HCT116 (cell line): ENCODE results near the gene CACNG3. TPM values are rescaled to one million over a fixed set of nuclear protein-coding genes. Genes with fewer than 3 reads are reported as not detected.

ENCODE experiments used
- ATAC-seq: fragments of 200-7000 bp; cut with Tn5 transposase; 2 replicates; pipeline ENCODE4 v1.9.1; 2020; ENCODE audit warnings: mild to moderate bottlenecking, moderate library complexity
- BruUV-seq: library from RNA; stranded (reverse); fragments of 400-500 nt; replicated peaks from 2 replicates; lab custom pipeline; 2021; lab: Mats Ljungman, UMichigan
- CTCF ChIA-PET: fragments of 300-600 bp; sonication (Branson Sonifier 250); formaldehyde crosslinking; loops from one replicate; lab custom pipeline; 2021; ENCODE audit warnings: antibody characterized with exemption; lab: Charles Lee
- POLR2A ChIA-PET: fragments of 300-600, 350-600 bp; sonication (Branson Sonifier 250); formaldehyde crosslinking; loops from one replicate; lab custom pipeline; 2021; ENCODE audit warnings: antibody characterized with exemption; lab: Charles Lee
- RAD21 ChIA-PET, 2 experiments: fragments of 300-600 bp; sonication (Branson Sonifier 250); formaldehyde crosslinking; loops; one replicate each; lab custom pipeline; 2023; ENCODE audit warnings: low total read pairs in 2 of 2; ENCODE audit not compliant: uncharacterized antibody in 2 of 2, unreplicated experiment in 2 of 2, low non-redundant PET in 1 of 2; lab: Charles Lee
- DNase-seq: peaks from one replicate; pipeline ENCODE4 v3.0.0-alpha.2; 2010; ENCODE audit warnings: low read depth, low spot score
- H2AFZ ChIP-seq: fragments of 200-600 bp; shearing (Covaris generic), sonication (generic); 2 replicates; pipeline ENCODE4 v1.6.1; 2017; ENCODE audit warnings: low read depth, mixed run types, mixed read lengths, antibody characterized with exemption, low read length; ENCODE audit not compliant: poor library complexity, severe bottlenecking
- H3K27ac ChIP-seq: 2 replicates; pipeline ENCODE4 v1.5.1; 2012; ENCODE audit warnings: low read depth, low read length
- H3K27me3 ChIP-seq: fragments of 200-600 bp; sonication (generic); 2 replicates; pipeline ENCODE4 v1.6.1; 2016; ENCODE audit warnings: mixed run types, low read length, mixed read lengths; ENCODE audit not compliant: insufficient read depth
- H3K36me3 ChIP-seq, 2 experiments: fragments of 200-500 bp in 1 of 2; fragments of 200-600 bp in 1 of 2; sonication (Bioruptor generic) in 1 of 2; sonication (generic) in 1 of 2; 2 replicates each; pipeline versions ENCODE4 v1.5.1 to v1.6.1; 2014 to 2016; ENCODE audit warnings: low read length in 2 of 2, inconsistent platforms in 1 of 2, mixed read lengths in 1 of 2, mixed run types in 1 of 2; ENCODE audit not compliant: insufficient read depth in 2 of 2, control insufficient read depth in 1 of 2
- H3K4me1 ChIP-seq, 2 experiments: fragments of 200-600 bp in 1 of 2; sonication (generic) in 1 of 2; 2 replicates each; pipeline versions ENCODE4 v1.5.1 to v1.6.1; 2012 to 2017; ENCODE audit warnings: low read length in 2 of 2, inconsistent platforms in 1 of 2, mild to moderate bottlenecking in 1 of 2, mixed read lengths in 1 of 2, mixed run types in 1 of 2, moderate library complexity in 1 of 2; ENCODE audit not compliant: insufficient read depth in 2 of 2, control insufficient read depth in 1 of 2
- H3K4me2 ChIP-seq: fragments of 200-600 bp; sonication (generic); 2 replicates; pipeline ENCODE4 v1.6.1; 2017; ENCODE audit warnings: mixed run types, low read length, mixed read lengths
- H3K4me3 ChIP-seq, 2 experiments: fragments of 200-600 bp in 1 of 2; sonication (generic) in 1 of 2; replicated peaks in 1 of 2; 2 replicates each; pipeline ENCODE4 v1.5.1; 2011 to 2016; ENCODE audit warnings: low read length in 2 of 2, control low read depth in 1 of 2, low read depth in 1 of 2, mild to moderate bottlenecking in 1 of 2, mixed read lengths in 1 of 2, mixed run types in 1 of 2
- H3K79me2 ChIP-seq: fragments of 200-600 bp; sonication (generic); 2 replicates; pipeline ENCODE4 v1.6.1; 2017; ENCODE audit warnings: mild to moderate bottlenecking, mixed run types, low read length, moderate library complexity, mixed read lengths; ENCODE audit not compliant: insufficient read depth
- H3K9ac ChIP-seq: fragments of 200-600 bp; sonication (generic); 2 replicates; pipeline ENCODE4 v1.6.1; 2016; ENCODE audit warnings: low read length, mixed read lengths
- H3K9me2 ChIP-seq: fragments of 200-600 bp; sonication (generic), shearing (Covaris generic); 2 replicates; pipeline ENCODE4 v1.6.1; 2017; ENCODE audit warnings: mixed run types, mild to moderate bottlenecking, moderate library complexity; ENCODE audit not compliant: insufficient read depth
- H3K9me3 ChIP-seq, 2 experiments: fragments of 200-500 bp in 1 of 2; fragments of 200-600 bp in 1 of 2; sonication (Bioruptor generic) in 1 of 2; sonication (generic) in 1 of 2; 2 replicates each; pipeline ENCODE4 v1.6.1; 2014 to 2017; ENCODE audit warnings: low read length in 2 of 2, mixed read lengths in 2 of 2, inconsistent platforms in 1 of 2, low read depth in 1 of 2, mild to moderate bottlenecking in 1 of 2, mixed run types in 1 of 2, moderate library complexity in 1 of 2; ENCODE audit not compliant: control insufficient read depth in 1 of 2, insufficient read depth in 1 of 2
- H4K20me1 ChIP-seq: fragments of 200-600 bp; sonication (generic), shearing (Covaris generic); 2 replicates; pipeline ENCODE4 v1.6.1; 2017; ENCODE audit warnings: mixed run types, mild to moderate bottlenecking, moderate library complexity; ENCODE audit not compliant: insufficient read depth
- ATF3 ChIP-seq: IDR thresholded peaks from 2 replicates; pipeline ENCODE4 v1.6.1; 2012
- CTCF ChIP-seq, 3 experiments: fragments of 200-600 bp in 1 of 3; sonication (generic) in 1 of 3; IDR thresholded peaks in 2 of 3; conservative IDR thresholded peaks in 1 of 3; 2 replicates each; pipeline ENCODE4 v1.5.1; 2012 to 2017; ENCODE audit warnings: low read depth in 2 of 3, low read length in 2 of 3, antibody characterized with exemption in 1 of 3, borderline replicate concordance in 1 of 3, control low read depth in 1 of 3, mild to moderate bottlenecking in 1 of 3, mixed read lengths in 1 of 3, mixed run types in 1 of 3, moderate library complexity in 1 of 3; ENCODE audit not compliant: insufficient read depth in 1 of 3
- ELF1 ChIP-seq: IDR thresholded peaks from 2 replicates; pipeline ENCODE4 v1.6.1; 2012; ENCODE audit warnings: low read depth, borderline replicate concordance
- EZH2 ChIP-seq: fragments of 200-600 bp; sonication (generic); IDR thresholded peaks from 2 replicates; pipeline ENCODE4 v1.6.1; 2017; ENCODE audit warnings: antibody characterized with exemption, mixed run types
- MAX ChIP-seq: IDR thresholded peaks from 2 replicates; pipeline ENCODE4 v1.6.1; 2012
- POLR2A ChIP-seq: IDR thresholded peaks from 2 replicates; pipeline ENCODE4 v1.7.0; 2011; ENCODE audit warnings: borderline replicate concordance; ENCODE audit not compliant: insufficient read depth, insufficient read length; ENCODE audit errors: extremely low read depth
- ZBTB33 ChIP-seq: IDR thresholded peaks from 2 replicates; pipeline ENCODE4 v1.6.1; 2011; ENCODE audit warnings: mild to moderate bottlenecking, low read length, moderate library complexity; ENCODE audit not compliant: insufficient replicate concordance; ENCODE audit errors: extremely low read depth
- intact Hi-C: fragments of 100-400 bp; cut with micrococcal nuclease; formaldehyde crosslinking; loops from 2 replicates; pipeline ENCODE4 v1.10.0; 2022
- total RNA-seq: library from RNA; stranded (reverse); gene quantifications from one replicate; pipeline ENCODE4 v1.2.1, GENCODE V29; 2021; ENCODE audit not compliant: unreplicated experiment

The CACNG3 gene
- total RNA-seq, 1 experiment from 2014 or later, result not detected

GRCh38 chr16:24394341-24394740 is 138.2 kb downstream of the CACNG3 start:
- H2AFZ ChIP-seq, result no peak overlapping the region
- TF ChIP-seq EZH2, result no peak
- TF ChIP-seq ZBTB33, result no peak
- no peak for TF ChIP-seq POLR2A
- no peak for TF ChIP-seq ATF3
- TF ChIP-seq MAX, result no peak
- no peak for TF ChIP-seq CTCF (IDR thresholded peaks at IDR 0.05 in 2 of 3, conservative IDR thresholded peaks at IDR 0.05 in 1 of 3; ENCODE audit: borderline replicate concordance in 1 of 3, insufficient read depth in 1 of 3, low read depth in 2 of 3, low read length in 2 of 3)
- no peak for TF ChIP-seq ELF1
- ChIA-PET POLR2A (no interaction called here), CTCF (no interaction called here), RAD21 (no interaction called here)
- H3K27me3 ChIP-seq, result peaks cover 33% of the 10 kb centered on the region
- ATAC-seq (no peak), DNase-seq (no peak)
- H3K9me2 ChIP-seq, result no peaks in the 10 kb centered on the region
- H3K27ac ChIP-seq, result no peak overlapping the region
- no peaks in the 10 kb centered on the region for H4K20me1 ChIP-seq
- no TSS peak for BruUV-seq
- no peaks in the 10 kb centered on the region for H3K9me3 ChIP-seq
- H3K4me2 ChIP-seq, result no peak overlapping the region
- H3K36me3 ChIP-seq, result no peaks in the 10 kb centered on the region
- no peaks in the 10 kb centered on the region for H3K4me1 ChIP-seq
- no peak overlapping the region for H3K4me3 ChIP-seq
- no peaks in the 10 kb centered on the region for H3K79me2 ChIP-seq
- no peak overlapping the region for H3K9ac ChIP-seq
- intact Hi-C loops, result no loop called here
